ENCODE measurements around the gene BHLHA9. TPM values are rescaled to one million over a fixed set of nuclear protein-coding genes. Genes with fewer than 3 reads are reported as not detected.

The BHLHA9 gene
- total and polyA plus RNA-seq, 2 donors (not counting 3 experiments of a cell fraction or from before 2014, with no cell fraction given): not detected

- no peak overlapping the region for H3K9ac ChIP-seq (replicated peaks; ENCODE audit: extremely low read depth, insufficient read depth, low read length)
- dilution Hi-C loops (cut with MboI; ENCODE audit: extremely low pct_ligation_motif_present, low sequenced_read_pairs): no loop called here
Measured at GRCh38 chr17:1232786-1233185, 37.5 kb upstream of the BHLHA9 start.

More at GRCh38 chr17:1232786-1233185, 37.5 kb upstream of the BHLHA9 start:
- Histone ChIP-seq H3K79me2 (ENCODE audit: control insufficient read depth, insufficient read depth, low read length) (no peaks in the 10 kb centered on the region), H2AFZ (ENCODE audit: low read depth, low read length) (no peak overlapping the region), H4K20me1 (replicated peaks; ENCODE audit: control insufficient read depth, extremely low read depth, insufficient read depth, low read length) (no peaks in the 10 kb centered on the region), H3K4me2 (ENCODE audit: insufficient read depth, low read length) (no peak overlapping the region), H3K9me1 (replicated peaks; ENCODE audit: control insufficient read depth, extremely low read depth, insufficient read depth, low read length) (no peaks in the 10 kb centered on the region), H3K27me3 (ENCODE audit: control insufficient read depth in 2 of 2, insufficient read depth in 2 of 2, low read length in 2 of 2) (peaks cover 23 to 30% of the 10 kb centered on the region in 2 experiments), H3K27ac (ENCODE audit: insufficient read depth, low read depth, low read length) (no peak overlapping the region), H3K4me3 (replicated peaks in 1 of 3; ENCODE audit: insufficient read depth in 1 of 3, low read depth in 1 of 3, low read length in 3 of 3) (no peak overlapping the region), H3K9me3 (replicated peaks; ENCODE audit: control insufficient read depth, insufficient read depth, low read length) (no peaks in the 10 kb centered on the region), H3K36me3 (ENCODE audit: control insufficient read depth in 2 of 2, extremely low read depth in 1 of 2, insufficient read depth in 2 of 2, low read length in 2 of 2) (no peaks in the 10 kb centered on the region), H3K4me1 (ENCODE audit: control insufficient read depth, extremely low read depth, insufficient read depth, low read length) (no peaks in the 10 kb centered on the region)
- no peak for DNase-seq (ENCODE audit: low read depth, low spot score)
- BruUV-seq (replicated peaks): no TSS peak
- TF ChIP-seq POLR2AphosphoS5 (IDR thresholded peaks at IDR 0.05; ENCODE audit: insufficient read depth, low read depth, low read length): no peak
- no peak for TF ChIP-seq EZH2 (IDR thresholded peaks at IDR 0.05; ENCODE audit: borderline replicate concordance, low read depth, low read length, severe bottlenecking)
- TF ChIP-seq GATA2 (IDR thresholded peaks at IDR 0.05; ENCODE audit: insufficient read depth, insufficient read length, low read depth, low read length): no peak
- no peak for TF ChIP-seq FOS (IDR thresholded peaks at IDR 0.05; ENCODE audit: borderline replicate concordance, insufficient read depth, low read length)
- no peak for TF ChIP-seq CTCF (IDR thresholded peaks at IDR 0.05; ENCODE audit: extremely low read depth in 1 of 2, insufficient read depth in 1 of 2, low read depth in 1 of 2, low read length in 2 of 2)
- TF ChIP-seq POLR2A (IDR thresholded peaks at IDR 0.05; ENCODE audit: low read depth, low read length): no peak
- no peak for TF ChIP-seq JUN (IDR thresholded peaks at IDR 0.05; ENCODE audit: borderline replicate concordance, insufficient read depth, insufficient read length, low read depth)
- no peak for TF ChIP-seq MYC (IDR thresholded peaks at IDR 0.05; ENCODE audit: low read depth, low read length)
- TF ChIP-seq, protein P1, sequence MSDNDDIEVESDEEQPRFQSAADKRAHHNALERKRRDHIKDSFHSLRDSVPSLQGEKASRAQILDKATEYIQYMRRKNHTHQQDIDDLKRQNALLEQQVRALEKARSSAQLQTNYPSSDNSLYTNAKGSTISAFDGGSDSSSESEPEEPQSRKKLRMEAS (IDR thresholded peaks at IDR 0.05; ENCODE audit: insufficient read depth, insufficient read length): no peak
- FAIRE-seq: no peak
- ChIA-PET CTCF (interaction anchor here (0.7 kb wide), 1 partner anchor 132 kb away, joined by 3 read pairs; no protein-coding TSS in a partner anchor), POLR2A (no interaction called here)
- intact Hi-C loops (cut with micrococcal nuclease): no loop called here

Measured in endothelial cell of umbilical vein (primary cell).